ENCODE results near the gene LRRTM3. TPM values are rescaled to one million over a fixed set of nuclear protein-coding genes. Genes with fewer than 3 reads are reported as not detected.

LRRTM3 gene
- total and polyA plus RNA-seq, 4 donors = 0.02 to 0.68 (median 0.06) TPM; not detected in 1

GRCh38 chr10:66981361-66982052 lies 55.7 kb downstream of the LRRTM3 start:
- 70 to 82% methylated on average over 3 of the region's 3 CpGs for WGBS, 2 donors
- no peak for TF ChIP-seq CTCF (IDR thresholded peaks at IDR 0.05; ENCODE audit: control extremely low read depth, extremely low read depth)
- ATAC-seq (ENCODE audit: insufficient read depth, low FRiP score) (no peak), DNase-seq (no peak)
- Histone ChIP-seq H3K27me3 (ENCODE audit: control insufficient read depth in 3 of 3, insufficient read depth in 3 of 3, low read length in 2 of 3) (no peaks in the 10 kb centered on the region), H3K4me3 (no peak overlapping the region), H3K27ac (ENCODE audit: low read depth in 1 of 2, low read length in 1 of 2) (no peak overlapping the region), H3K9ac (ENCODE audit: insufficient read depth in 1 of 2, low read length in 2 of 2) (no peak overlapping the region), H3K9me3 (ENCODE audit: control insufficient read depth in 4 of 4, insufficient read depth in 3 of 4, low read length in 3 of 4) (no peaks in the 10 kb centered on the region), H3K36me3 (ENCODE audit: control insufficient read depth in 4 of 4, insufficient read depth in 4 of 4, low read length in 4 of 4) (no peaks in the 10 kb centered on the region), H3K4me1 (ENCODE audit: control insufficient read depth in 5 of 5, insufficient read depth in 5 of 5, low read length in 5 of 5) (peaks cover 0 to 8% (median 0%) of the 10 kb centered on the region in 5 donors)

DNA sequence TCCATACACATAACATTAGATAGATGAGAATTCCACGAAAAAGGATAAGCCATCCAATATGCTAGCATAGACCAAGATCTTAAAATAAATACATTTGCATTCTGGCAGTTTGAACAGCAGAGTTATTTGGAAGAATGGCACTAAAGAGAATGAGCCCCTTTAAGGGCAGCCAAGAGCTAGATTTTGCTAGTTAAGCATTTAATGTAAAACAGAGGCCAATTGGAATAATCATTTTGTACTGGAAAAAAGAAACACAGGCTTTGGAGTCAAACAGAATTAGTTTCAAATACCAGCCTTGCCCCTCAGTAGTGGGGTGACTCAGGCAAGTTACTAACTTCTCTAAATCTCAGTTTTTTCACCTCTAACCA lies 56.2 kb downstream of the LRRTM3 start:
- Histone ChIP-seq H3K4me1 (ENCODE audit: control insufficient read depth in 5 of 5, insufficient read depth in 5 of 5, low read length in 5 of 5) (peaks cover 0 to 8% (median 0%) of the 10 kb centered on the region in 5 donors), H3K27me3 (ENCODE audit: control insufficient read depth in 3 of 3, insufficient read depth in 3 of 3, low read length in 2 of 3) (no peaks in the 10 kb centered on the region), H3K9ac (ENCODE audit: insufficient read depth in 1 of 2, low read length in 2 of 2) (no peak overlapping the region), H3K4me3 (no peak overlapping the region), H3K36me3 (ENCODE audit: control insufficient read depth in 4 of 4, insufficient read depth in 4 of 4, low read length in 4 of 4) (peaks cover 0 to 2% (median 0%) of the 10 kb centered on the region in 4 donors), H3K27ac (ENCODE audit: low read depth in 1 of 2, low read length in 1 of 2) (no peak overlapping the region), H3K9me3 (ENCODE audit: control insufficient read depth in 4 of 4, insufficient read depth in 3 of 4, low read length in 3 of 4) (no peaks in the 10 kb centered on the region)
- DNase-seq (no peak), ATAC-seq (ENCODE audit: insufficient read depth, low FRiP score) (no peak)
- no peak for TF ChIP-seq CTCF (IDR thresholded peaks at IDR 0.05; ENCODE audit: control extremely low read depth, extremely low read depth)
- WGBS, 2 donors = 89 to 95% methylated on average over 1 of the region's 1 CpG

- peaks cover 0 to 3% (median 0%) of the 10 kb centered on the region in 4 donors for H3K36me3 ChIP-seq (ENCODE audit: control insufficient read depth in 4 of 4, insufficient read depth in 4 of 4, low read length in 4 of 4)
- ATAC-seq (ENCODE audit: insufficient read depth, low FRiP score) (no peak), DNase-seq (no peak)
- H3K4me3 ChIP-seq = no peak overlapping the region
- 42 to 51% methylated on average over 6 of the region's 6 CpGs for WGBS, 2 donors
- TF ChIP-seq CTCF (IDR thresholded peaks at IDR 0.05; ENCODE audit: control extremely low read depth, extremely low read depth) = no peak
- no peaks in the 10 kb centered on the region for H3K9me3 ChIP-seq (ENCODE audit: control insufficient read depth in 4 of 4, insufficient read depth in 3 of 4, low read length in 3 of 4)
- no peaks in the 10 kb centered on the region for H3K27me3 ChIP-seq (ENCODE audit: control insufficient read depth in 3 of 3, insufficient read depth in 3 of 3, low read length in 2 of 3)
- H3K27ac ChIP-seq (ENCODE audit: low read depth in 1 of 2, low read length in 1 of 2) = no peak overlapping the region
- H3K9ac ChIP-seq (ENCODE audit: insufficient read depth in 1 of 2, low read length in 2 of 2) = no peak overlapping the region
- H3K4me1 ChIP-seq (ENCODE audit: control insufficient read depth in 5 of 5, insufficient read depth in 5 of 5, low read length in 5 of 5) = peaks cover 0 to 8% (median 0%) of the 10 kb centered on the region in 5 donors
Observed at GRCh38 chr10:66982792-66983474, 57.1 kb downstream of the LRRTM3 start.
